NCI-H2171 (cell line): Measurements from ENCODE around the gene KCNMA1.

Experiments
- DNase-seq: peaks from one replicate; lab custom pipeline; 2025; lab: John Stamatoyannopoulos, UW

Gene KCNMA1

GRCh38 chr10:77208684-77209256 lies 428.8 kb downstream of the KCNMA1 start:
- DNase-seq = no peak

- DNase-seq = no peak
Observed at GRCh38 chr10:77207828-77208185, 429.8 kb downstream of the KCNMA1 start.

DNA sequence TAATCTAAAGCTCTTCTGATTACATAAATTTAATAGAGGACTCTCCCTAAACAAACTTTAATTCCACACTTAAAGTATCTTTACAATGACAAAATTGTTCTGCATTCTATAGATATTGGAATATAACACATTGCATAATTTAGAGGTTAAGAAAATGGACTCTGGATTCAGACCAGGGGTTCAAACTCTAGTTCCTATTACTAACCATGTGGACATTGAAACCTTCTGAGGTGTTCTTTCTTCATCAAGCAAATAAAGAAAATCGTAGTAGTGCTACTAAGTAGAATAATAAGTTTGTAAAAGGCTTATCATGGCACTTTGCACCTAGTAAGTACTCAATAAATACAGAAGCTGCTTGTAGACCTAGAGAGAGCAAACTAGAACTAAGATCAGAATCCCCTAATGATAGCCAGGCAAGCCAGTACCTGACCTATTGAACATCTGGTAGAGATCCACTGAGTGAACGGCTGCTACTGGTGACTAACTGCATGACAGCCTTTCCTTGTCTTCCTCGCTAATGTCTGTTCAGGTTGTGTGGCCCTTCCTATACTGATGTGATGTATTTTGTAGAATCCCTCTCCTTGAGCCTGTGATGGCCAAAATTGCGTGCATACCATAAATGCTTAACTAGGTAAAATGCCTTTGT lies 430.3 kb downstream of the KCNMA1 start:
- DNase-seq = no peak

GRCh38 chr10:77205135-77205534 lies 432.5 kb downstream of the KCNMA1 start:
- DNase-seq = no peak

GRCh38 chr10:77204171-77204570 lies 433.4 kb downstream of the KCNMA1 start:
- no peak for DNase-seq

GRCh38 chr10:77202857-77203256 lies 434.8 kb downstream of the KCNMA1 start:
- DNase-seq = no peak

DNA sequence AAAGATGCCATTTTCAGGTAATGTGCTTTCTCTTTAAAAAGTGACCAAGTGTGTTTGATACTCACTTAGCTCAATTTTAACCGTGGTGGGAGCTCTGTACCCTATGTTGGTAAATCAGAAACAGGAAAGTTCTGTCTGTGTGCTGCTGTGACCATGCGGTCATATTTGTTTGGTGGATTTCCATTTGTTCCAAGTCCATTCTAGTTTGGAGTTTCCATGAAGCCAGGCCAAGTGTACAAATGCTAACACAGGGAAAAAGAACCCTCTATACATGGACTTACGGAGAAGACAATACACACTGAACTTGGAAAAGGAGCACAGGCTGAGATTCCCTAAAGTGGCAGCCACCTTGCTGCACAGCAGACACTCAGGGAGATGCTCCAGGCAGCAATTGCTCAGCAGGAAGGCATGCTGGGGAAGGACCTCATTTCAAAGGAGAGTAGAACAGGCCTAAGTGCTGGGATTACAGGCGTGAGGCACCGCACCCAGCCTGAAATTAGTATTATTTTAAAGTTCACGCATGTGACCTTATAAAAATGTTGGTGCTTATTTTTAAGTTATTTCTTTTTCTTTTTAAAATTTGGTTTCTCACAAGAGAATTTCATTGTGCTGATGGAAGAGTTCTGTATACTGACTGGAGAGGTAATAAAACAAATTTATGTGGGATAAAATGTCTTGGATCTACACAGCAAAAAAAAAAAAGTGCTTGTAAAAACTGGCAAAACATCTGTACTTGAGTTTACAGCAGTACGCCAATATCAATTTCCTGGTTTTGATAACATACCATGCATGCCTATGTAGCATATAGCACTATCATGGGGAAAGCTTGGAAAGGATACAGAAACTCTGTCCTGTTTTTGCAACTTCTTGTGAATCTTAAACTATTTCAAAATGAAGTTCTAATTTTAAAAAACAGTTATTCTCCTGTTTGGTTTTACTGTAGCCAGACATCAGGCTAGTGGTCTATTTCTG lies 436.2 kb downstream of the KCNMA1 start:
- DNase-seq = no peak

GRCh38 chr10:77197544-77197943 lies 440.1 kb downstream of the KCNMA1 start:
- DNase-seq = no peak

GRCh38 chr10:77196614-77197013 lies 441.0 kb downstream of the KCNMA1 start:
- no peak for DNase-seq

GRCh38 chr10:77195101-77195500 lies 442.5 kb downstream of the KCNMA1 start:
- no peak for DNase-seq

GRCh38 chr10:77193001-77193400 lies 444.6 kb downstream of the KCNMA1 start:
- DNase-seq = no peak

DNA sequence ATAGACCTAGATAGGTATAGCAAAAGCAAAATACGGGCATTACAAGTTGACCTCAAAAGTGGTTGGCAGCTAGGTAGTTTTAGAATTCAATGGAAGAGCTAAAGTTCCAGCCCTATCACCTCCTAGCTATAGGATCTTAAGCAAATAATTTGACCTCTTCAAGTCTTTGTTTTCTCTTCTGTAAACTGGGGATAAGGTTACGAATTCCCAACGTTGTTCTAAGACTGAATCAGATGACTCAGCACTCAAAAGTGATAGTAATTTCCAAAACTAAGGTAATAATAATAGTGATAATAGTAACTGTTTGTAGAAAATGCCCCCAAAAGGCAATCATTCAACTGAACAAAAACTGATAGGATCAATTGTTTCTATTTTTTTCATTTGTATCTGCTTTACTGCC lies 445.2 kb downstream of the KCNMA1 start:
- DNase-seq = no peak

- DNase-seq = no peak
Observed at GRCh38 chr10:77191324-77192049, 446.1 kb downstream of the KCNMA1 start.

- DNase-seq = no peak
Observed at GRCh38 chr10:77190291-77190690, 447.3 kb downstream of the KCNMA1 start.

GRCh38 chr10:77189520-77189919 lies 448.1 kb downstream of the KCNMA1 start:
- DNase-seq = no peak

GRCh38 chr10:77189075-77189474 lies 448.5 kb downstream of the KCNMA1 start:
- DNase-seq = no peak

DNA sequence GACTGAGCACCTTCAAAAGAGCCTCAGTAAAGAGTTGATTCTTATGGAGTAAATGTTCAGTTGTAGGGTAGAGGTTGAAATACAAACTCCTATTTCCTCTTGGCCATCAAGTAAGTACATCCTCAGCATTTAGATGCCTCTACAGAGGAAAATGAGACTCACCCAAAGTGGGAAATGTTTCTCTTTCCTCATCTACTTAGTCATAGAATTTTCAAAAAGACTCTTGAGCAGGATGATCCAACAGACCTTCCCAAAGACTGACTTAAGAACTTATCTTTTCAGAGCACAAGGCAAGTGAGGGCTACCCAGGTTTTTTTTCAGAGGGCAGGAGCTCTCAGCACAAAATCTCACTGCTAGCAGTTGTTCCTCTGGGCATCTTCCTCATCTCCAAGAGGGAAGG lies 449.1 kb downstream of the KCNMA1 start:
- no peak for DNase-seq

GRCh38 chr10:77188000-77188395 lies 449.6 kb downstream of the KCNMA1 start:
- no peak for DNase-seq

- no peak for DNase-seq
Observed at GRCh38 chr10:77187376-77187999, 450.1 kb downstream of the KCNMA1 start.

- DNase-seq = no peak
Observed at GRCh38 chr10:77186936-77187335, 450.7 kb downstream of the KCNMA1 start.

DNA sequence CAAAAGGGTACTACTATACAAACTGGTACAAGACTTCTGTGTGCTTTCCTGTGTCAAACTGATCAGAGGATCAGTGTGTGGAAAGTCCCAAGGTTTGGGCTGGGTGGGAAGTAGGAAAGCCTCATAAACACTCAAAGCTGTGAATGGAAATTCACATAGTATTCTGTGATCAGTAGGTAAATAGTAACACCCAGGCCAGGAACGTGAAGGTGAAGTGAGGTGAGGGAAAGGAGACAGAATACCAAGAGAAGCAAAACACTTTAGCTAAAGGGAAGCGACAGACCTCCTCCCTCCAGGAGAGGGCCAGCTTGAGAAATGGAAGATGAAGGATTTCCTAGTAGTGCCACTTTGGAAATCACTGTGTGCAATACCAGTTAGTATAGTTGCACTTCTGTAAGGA lies 451.9 kb downstream of the KCNMA1 start:
- no peak for DNase-seq

DNA sequence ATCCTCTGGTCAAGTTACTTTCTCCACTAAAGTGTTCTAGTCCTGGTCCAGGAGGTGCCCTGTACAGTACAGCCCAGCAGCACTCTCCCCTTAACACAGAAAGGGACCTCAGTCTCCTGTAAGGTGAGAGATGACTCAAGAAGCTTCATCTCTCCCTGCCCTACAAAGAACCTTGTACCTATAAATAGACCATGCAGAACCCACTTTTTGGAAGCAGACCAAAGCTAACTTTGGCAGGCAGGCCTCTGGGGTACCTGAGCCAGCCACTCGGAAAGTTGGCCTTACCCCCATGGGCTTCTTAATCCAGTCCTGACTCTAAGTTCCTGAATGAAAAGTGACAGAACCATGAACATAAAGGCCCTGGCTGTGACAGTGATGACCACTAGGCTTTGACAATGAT lies 454.8 kb downstream of the KCNMA1 start:
- no peak for DNase-seq
